Activated T-cell treated with anti-CD3 and anti-CD28 coated beads, Interleukin-2, amount 50 U/mL, for 24 hours (primary cell): ENCODE measurements around the gene SIAH3.

Experiments used
- DNase-seq: peaks from one replicate; pipeline ENCODE4 v3.0.0-alpha.2; 2020
- H3K27ac Mint-ChIP-seq: 2 replicates; pipeline ENCODE4 v1.8.0; 2020; ENCODE audit warnings: mild to moderate bottlenecking, mixed read lengths
- H3K27me3 Mint-ChIP-seq: 2 replicates; pipeline ENCODE4 v1.8.0; 2020; ENCODE audit warnings: mixed read lengths
- H3K36me3 Mint-ChIP-seq: 2 replicates; pipeline ENCODE4 v1.8.0; 2020; ENCODE audit warnings: low read depth, mixed read lengths
- H3K4me1 Mint-ChIP-seq: 2 replicates; pipeline ENCODE4 v1.8.0; 2020; ENCODE audit warnings: low read depth, mixed read lengths
- H3K4me3 Mint-ChIP-seq: 2 replicates; pipeline ENCODE4 v1.8.0; 2020; ENCODE audit warnings: mild to moderate bottlenecking, moderate library complexity, mixed read lengths
- H3K9me3 Mint-ChIP-seq: 2 replicates; pipeline ENCODE4 v1.8.0; 2020; ENCODE audit warnings: mixed read lengths

Gene SIAH3

GRCh38 chr13:45787346-45787745, 64.2 kb downstream of the SIAH3 start:
- no peaks in the 10 kb centered on the region for H3K9me3 Mint-ChIP-seq
- no peak overlapping the region for H3K27ac Mint-ChIP-seq
- H3K4me3 Mint-ChIP-seq = no peak overlapping the region
- DNase-seq = no peak
- peaks cover 17% of the 10 kb centered on the region for H3K4me1 Mint-ChIP-seq
- H3K36me3 Mint-ChIP-seq = no peaks in the 10 kb centered on the region
- no peaks in the 10 kb centered on the region for H3K27me3 Mint-ChIP-seq

GRCh38 chr13:45786293-45786920, 65.1 kb downstream of the SIAH3 start:
- Mint-ChIP-seq H3K27me3 (no peaks in the 10 kb centered on the region), H3K4me3 (no peak overlapping the region), H3K4me1 (peaks cover 9% of the 10 kb centered on the region), H3K9me3 (no peaks in the 10 kb centered on the region), H3K27ac (no peak overlapping the region), H3K36me3 (no peaks in the 10 kb centered on the region)
- DNase-seq = no peak

GRCh38 chr13:45784755-45785675, 66.5 kb downstream of the SIAH3 start:
- Mint-ChIP-seq H3K27ac (no peak overlapping the region), H3K36me3 (no peaks in the 10 kb centered on the region), H3K4me1 (peaks cover 9% of the 10 kb centered on the region), H3K4me3 (no peak overlapping the region), H3K9me3 (no peaks in the 10 kb centered on the region), H3K27me3 (no peaks in the 10 kb centered on the region)
- no peak for DNase-seq

GRCh38 chr13:45783346-45784043, 68.1 kb downstream of the SIAH3 start:
- Mint-ChIP-seq H3K4me1 (peaks cover 9% of the 10 kb centered on the region), H3K9me3 (no peaks in the 10 kb centered on the region), H3K36me3 (no peaks in the 10 kb centered on the region), H3K27ac (no peak overlapping the region), H3K27me3 (no peaks in the 10 kb centered on the region), H3K4me3 (no peak overlapping the region)
- DNase-seq = no peak

GRCh38 chr13:45782327-45783045, 69.1 kb downstream of the SIAH3 start:
- no peaks in the 10 kb centered on the region for H3K27me3 Mint-ChIP-seq
- H3K4me1 Mint-ChIP-seq = peaks cover 9% of the 10 kb centered on the region
- H3K9me3 Mint-ChIP-seq = no peaks in the 10 kb centered on the region
- DNase-seq = no peak
- H3K4me3 Mint-ChIP-seq = no peak overlapping the region
- H3K36me3 Mint-ChIP-seq = no peaks in the 10 kb centered on the region
- H3K27ac Mint-ChIP-seq = no peak overlapping the region

GRCh38 chr13:45781553-45782326, 69.8 kb downstream of the SIAH3 start:
- DNase-seq = no peak
- Mint-ChIP-seq H3K9me3 (no peaks in the 10 kb centered on the region), H3K27me3 (no peaks in the 10 kb centered on the region), H3K4me3 (no peak overlapping the region), H3K36me3 (no peaks in the 10 kb centered on the region), H3K27ac (no peak overlapping the region), H3K4me1 (peaks cover 7% of the 10 kb centered on the region)

- no peaks in the 10 kb centered on the region for H3K9me3 Mint-ChIP-seq
- H3K27me3 Mint-ChIP-seq = no peaks in the 10 kb centered on the region
- no peak for DNase-seq
- no peaks in the 10 kb centered on the region for H3K4me1 Mint-ChIP-seq
- H3K36me3 Mint-ChIP-seq = no peaks in the 10 kb centered on the region
- H3K27ac Mint-ChIP-seq = no peak overlapping the region
- H3K4me3 Mint-ChIP-seq = no peak overlapping the region
These were observed 71.7 kb downstream of the SIAH3 start for GRCh38 chr13:45779901-45780300.

GRCh38 chr13:45778882-45779281, 72.7 kb downstream of the SIAH3 start:
- peaks cover 3% of the 10 kb centered on the region for H3K27me3 Mint-ChIP-seq

GRCh38 chr13:45776748-45777147, 74.8 kb downstream of the SIAH3 start:
- DNase-seq = no peak
- no peak overlapping the region for H3K27ac Mint-ChIP-seq
- no peak overlapping the region for H3K4me3 Mint-ChIP-seq
- H3K27me3 Mint-ChIP-seq = peaks cover 3% of the 10 kb centered on the region
- H3K9me3 Mint-ChIP-seq = no peaks in the 10 kb centered on the region
- H3K4me1 Mint-ChIP-seq = no peaks in the 10 kb centered on the region
- no peaks in the 10 kb centered on the region for H3K36me3 Mint-ChIP-seq

More at GRCh38 chr13:45778882-45779281, 72.7 kb downstream of the SIAH3 start:
- Mint-ChIP-seq H3K4me3 (no peak overlapping the region), H3K4me1 (no peaks in the 10 kb centered on the region), H3K36me3 (no peaks in the 10 kb centered on the region), H3K27ac (no peak overlapping the region), H3K9me3 (no peaks in the 10 kb centered on the region)
- DNase-seq = no peak

GRCh38 chr13:45775401-45775963, 76.1 kb downstream of the SIAH3 start:
- no peak for DNase-seq
- Mint-ChIP-seq H3K9me3 (no peaks in the 10 kb centered on the region), H3K4me3 (no peak overlapping the region), H3K36me3 (no peaks in the 10 kb centered on the region), H3K27me3 (peaks cover 3% of the 10 kb centered on the region), H3K4me1 (no peaks in the 10 kb centered on the region), H3K27ac (no peak overlapping the region)

- no peak overlapping the region for H3K4me3 Mint-ChIP-seq
- H3K36me3 Mint-ChIP-seq = no peaks in the 10 kb centered on the region
- H3K27me3 Mint-ChIP-seq = peaks cover 3% of the 10 kb centered on the region
- no peaks in the 10 kb centered on the region for H3K4me1 Mint-ChIP-seq
- no peak for DNase-seq
- H3K9me3 Mint-ChIP-seq = no peaks in the 10 kb centered on the region
- no peak overlapping the region for H3K27ac Mint-ChIP-seq
These were observed 77.6 kb downstream of the SIAH3 start for GRCh38 chr13:45773944-45774343.

- no peak for DNase-seq
- peaks cover 2% of the 10 kb centered on the region for H3K4me1 Mint-ChIP-seq
- H3K9me3 Mint-ChIP-seq = no peaks in the 10 kb centered on the region
- no peak overlapping the region for H3K4me3 Mint-ChIP-seq
- no peak overlapping the region for H3K27ac Mint-ChIP-seq
- no peaks in the 10 kb centered on the region for H3K36me3 Mint-ChIP-seq
- H3K27me3 Mint-ChIP-seq = peaks cover 3% of the 10 kb centered on the region
These were observed 78.3 kb downstream of the SIAH3 start for GRCh38 chr13:45773236-45773635.

- Mint-ChIP-seq H3K27ac (no peak overlapping the region), H3K4me1 (peaks cover 2% of the 10 kb centered on the region), H3K4me3 (no peak overlapping the region), H3K9me3 (no peaks in the 10 kb centered on the region), H3K36me3 (no peaks in the 10 kb centered on the region), H3K27me3 (peaks cover 3% of the 10 kb centered on the region)
- no peak for DNase-seq
These were observed 80.7 kb downstream of the SIAH3 start for GRCh38 chr13:45770886-45771285.
